NCI-H524 (cell line): Measurements from ENCODE around the gene FBXL14.

ENCODE experiments used
- DNase-seq, 2 experiments: peaks; one replicate each; lab custom pipeline; 2025; lab: John Stamatoyannopoulos, UW

FBXL14 gene

GRCh38 chr12:1533602-1534304 is 60.6 kb downstream of the FBXL14 start:
- DNase-seq, result peak in 1 of 2 experiments; percentile 22

- no peak for DNase-seq
Observed at GRCh38 chr12:1533205-1533601, 61.2 kb downstream of the FBXL14 start.

GRCh38 chr12:1532375-1533165 is 61.8 kb downstream of the FBXL14 start:
- no peak for DNase-seq

- no peak for DNase-seq
Observed at GRCh38 chr12:1531654-1532374, 62.6 kb downstream of the FBXL14 start.

- peak in 1 of 2 experiments; percentile 12 for DNase-seq
Observed at GRCh38 chr12:1531153-1531653, 63.2 kb downstream of the FBXL14 start.

DNA sequence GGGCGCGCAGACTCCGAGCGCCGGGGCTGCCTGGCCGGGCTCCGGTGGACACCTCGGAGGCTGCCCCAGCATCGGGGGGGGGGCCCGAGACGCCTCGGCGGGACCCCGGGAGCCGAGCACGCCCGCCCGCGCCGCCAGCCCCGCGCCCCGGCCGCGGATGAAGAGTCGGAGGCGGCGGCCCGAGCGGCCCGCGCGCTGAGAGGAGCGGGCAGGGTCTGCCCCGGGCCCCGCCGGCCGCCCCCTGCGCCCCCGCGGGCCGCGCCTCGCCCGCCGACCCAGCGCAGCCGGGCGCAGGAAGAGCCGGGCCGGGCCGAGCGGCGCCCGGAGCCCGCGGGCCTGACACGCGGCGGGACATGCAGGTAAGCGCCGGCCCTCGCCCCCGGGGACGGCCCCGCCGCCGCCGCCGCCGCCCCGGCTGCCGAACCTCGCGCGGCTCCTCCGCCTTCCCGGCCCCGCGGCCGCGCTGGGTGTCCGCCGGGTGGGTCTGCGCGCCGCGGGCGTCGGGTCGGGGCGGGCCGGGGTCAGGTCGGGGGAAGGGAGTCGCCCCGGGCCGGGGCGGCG is 63.7 kb downstream of the FBXL14 start:
- DNase-seq, result no peak

GRCh38 chr12:1529862-1530591 is 64.4 kb downstream of the FBXL14 start:
- no peak for DNase-seq

- no peak for DNase-seq
Observed at GRCh38 chr12:1529228-1529861, 65.0 kb downstream of the FBXL14 start.

DNA sequence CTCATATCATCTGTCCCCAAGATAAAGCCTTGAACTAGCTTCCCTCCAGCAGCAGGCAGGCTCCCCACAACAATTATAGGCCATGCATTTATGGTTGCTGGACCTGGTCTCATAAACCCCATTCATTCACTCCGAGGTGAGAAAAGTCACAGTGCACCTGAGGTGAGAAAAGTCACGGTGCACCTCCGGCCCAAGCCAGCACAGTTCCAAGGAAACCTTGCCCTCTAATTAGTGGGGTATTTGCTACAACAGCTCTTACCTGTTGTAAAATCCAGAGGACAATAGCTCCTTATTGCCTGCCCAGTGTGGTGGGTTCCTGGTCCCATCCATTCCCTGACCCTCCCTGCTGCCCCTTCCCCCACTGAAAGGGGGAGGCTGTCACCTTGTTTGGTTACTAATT is 65.6 kb downstream of the FBXL14 start:
- no peak for DNase-seq

DNA sequence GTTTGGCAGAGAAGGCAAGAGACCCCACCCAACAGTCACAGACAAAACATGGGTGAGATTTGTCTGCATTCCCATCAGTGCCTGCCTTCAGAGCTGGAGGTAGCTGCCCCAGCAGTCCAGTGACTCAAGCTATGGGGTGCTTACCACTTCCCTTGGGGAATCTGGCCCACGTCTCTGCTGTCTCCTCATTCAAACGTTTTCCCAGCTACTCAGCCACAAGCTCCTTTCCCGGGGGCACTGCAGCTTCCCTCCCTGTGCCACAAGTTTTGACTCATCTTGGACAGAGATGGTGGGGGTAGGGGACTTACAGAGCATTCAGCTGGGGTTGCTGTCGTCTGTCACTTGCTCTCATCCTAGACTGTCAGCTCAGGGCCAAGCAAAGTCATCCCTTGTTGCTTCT is 66.6 kb downstream of the FBXL14 start:
- no peak for DNase-seq

- DNase-seq, result no peak
Observed at GRCh38 chr12:1525858-1526257, 68.5 kb downstream of the FBXL14 start.

GRCh38 chr12:1523558-1524050 is 70.8 kb downstream of the FBXL14 start:
- no peak for DNase-seq

DNA sequence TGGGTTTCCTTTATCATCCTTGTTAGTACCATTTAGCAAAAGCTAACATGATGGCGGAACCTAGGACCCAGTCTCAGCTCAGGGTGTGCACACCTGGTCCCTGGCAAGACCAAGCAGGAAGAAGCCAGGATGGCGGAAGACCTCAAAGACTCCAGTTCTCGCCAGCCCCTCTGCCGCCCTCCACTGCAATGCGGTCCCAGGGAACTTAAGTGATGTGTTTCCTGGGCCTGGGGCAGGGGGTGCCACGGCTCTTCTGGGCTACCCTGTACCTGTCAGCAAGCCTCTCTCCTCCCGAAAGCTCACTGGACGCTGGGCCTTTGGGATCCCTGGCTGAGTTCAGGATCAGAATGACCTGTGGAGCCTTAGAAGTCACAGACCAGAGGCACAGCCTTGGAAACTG is 71.3 kb downstream of the FBXL14 start:
- no peak for DNase-seq

DNA sequence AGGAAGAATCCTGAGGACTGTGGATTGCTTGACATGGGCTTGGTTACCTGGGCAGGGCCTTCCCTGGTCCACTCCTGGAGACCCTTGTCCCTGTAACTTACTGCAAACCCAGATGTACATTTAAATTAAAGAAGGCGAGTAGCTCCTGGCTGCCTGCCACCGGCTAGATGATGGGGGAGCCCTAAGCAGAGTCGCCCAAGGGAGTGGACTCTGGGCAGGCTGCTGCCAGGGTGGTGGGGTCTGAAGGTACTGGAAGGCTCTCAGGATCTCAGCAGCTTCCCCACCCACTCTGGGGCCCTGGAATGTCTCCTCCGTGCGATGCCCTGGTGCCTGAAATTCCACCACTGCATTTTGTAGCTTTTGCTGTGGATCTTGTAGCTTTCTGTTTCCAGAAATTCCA is 74.7 kb downstream of the FBXL14 start:
- no peak for DNase-seq

DNA sequence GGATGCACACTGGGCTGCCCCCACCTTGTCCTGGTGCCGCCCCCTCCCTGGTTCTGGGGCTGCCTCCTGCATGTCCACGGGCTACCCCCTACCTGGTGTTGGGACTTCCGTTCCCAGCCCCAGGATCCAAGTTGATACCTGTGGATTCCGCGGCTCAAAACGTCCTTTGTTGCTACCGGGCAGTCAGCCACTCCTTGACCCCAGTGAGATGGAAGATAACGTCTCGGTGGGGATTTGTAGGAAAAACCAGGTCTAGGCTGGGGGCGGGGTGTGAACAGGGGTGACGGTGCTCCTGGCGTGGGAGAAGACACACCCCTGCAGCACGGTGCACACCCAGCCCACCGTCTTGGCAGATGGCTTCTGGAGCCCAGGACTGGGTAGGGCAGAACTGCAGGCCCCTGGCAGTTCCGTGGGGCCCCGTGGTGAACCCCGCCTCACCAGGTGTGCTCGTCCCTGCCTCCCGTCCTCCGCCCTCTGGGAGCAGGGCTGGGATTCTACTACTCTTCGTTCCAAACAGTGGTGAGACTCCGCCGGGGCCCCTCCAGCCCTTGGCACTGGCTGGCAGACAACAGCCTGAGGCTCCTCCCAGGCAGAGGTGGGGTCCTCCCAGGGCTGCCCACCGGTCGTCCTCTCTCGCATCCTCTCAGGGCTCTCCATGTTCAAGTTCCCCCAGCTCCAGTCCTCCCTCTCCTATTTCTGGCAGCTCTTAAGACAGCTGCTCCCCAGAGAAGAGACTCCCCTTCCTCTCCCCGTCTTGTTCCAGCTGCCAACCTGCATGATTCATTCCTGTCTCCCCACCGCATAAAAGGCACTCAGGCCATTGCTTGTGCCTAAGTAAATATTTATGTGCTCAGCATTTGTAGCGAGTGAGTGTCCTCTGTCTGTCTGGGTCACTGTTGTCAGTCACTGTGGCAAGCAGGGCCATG is 75.5 kb downstream of the FBXL14 start:
- no peak for DNase-seq

GRCh38 chr12:1517734-1518525 is 76.5 kb downstream of the FBXL14 start:
- DNase-seq, result no peak

DNA sequence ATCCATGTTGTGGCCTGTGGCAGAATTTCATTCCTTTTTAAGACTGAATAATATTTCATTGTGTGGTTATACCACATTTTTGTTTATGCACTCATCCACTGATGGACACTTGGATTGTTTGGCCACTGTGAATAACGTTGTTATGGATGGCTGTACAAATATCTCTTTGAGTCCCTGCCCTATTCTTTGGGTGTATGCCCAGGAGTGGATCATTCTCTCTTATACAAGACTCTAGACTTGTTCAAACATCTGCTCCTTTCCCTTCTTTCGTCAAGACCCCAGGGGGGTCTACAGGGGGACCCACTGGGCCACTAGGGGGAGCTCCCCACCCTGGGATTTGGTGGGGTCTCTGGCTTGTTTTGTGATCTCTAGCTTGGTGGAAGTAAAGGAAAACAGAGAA is 77.4 kb downstream of the FBXL14 start:
- DNase-seq, result peak in 1 of 2 experiments; percentile 42
